NCI-H1417 treated with DMSO at 0.1 percent for 48 hours (cell line): Measurements from ENCODE around the gene UBA7.

ENCODE experiments used
- DNase-seq: peaks from one replicate; lab custom pipeline; 2025; lab: John Stamatoyannopoulos, UW

The UBA7 gene

DNA sequence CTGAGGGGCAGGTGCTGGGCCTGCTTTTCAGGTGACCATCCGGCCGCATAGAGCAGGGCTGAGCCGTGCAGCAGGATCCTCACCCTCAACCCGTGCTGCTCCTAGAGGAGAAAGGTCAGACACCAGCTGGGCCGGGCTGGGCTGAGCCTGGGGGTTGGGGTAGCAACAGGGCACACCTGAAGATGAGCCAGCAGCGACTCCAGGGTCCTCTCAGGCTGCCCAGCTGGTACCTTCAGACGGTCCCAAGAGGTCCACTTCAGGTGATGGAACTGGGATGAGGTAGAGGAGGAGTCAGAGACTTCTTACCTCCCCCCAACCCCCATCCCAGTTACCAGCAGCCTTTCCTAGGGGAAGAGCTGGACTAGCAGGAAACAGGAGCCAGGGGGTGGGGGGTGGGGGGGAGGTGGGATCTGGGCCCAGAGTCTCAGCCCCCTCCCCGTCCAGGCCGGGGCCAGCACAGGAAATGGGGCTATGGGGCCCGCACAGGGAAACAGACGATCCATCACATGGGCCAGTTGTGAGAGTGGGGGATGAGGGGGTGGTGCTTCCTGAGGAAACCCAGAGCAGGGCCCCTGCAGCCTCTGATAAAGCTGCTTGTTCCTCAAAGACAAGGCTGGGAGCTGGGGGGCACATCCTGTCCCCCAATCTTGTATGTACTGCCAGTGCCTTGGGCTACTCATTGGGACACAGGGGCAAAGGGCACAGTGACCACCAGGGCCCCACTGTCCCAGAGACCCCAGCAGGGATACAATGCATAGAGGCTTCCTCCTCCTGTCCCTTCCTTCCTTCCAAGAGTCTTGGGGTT is 7.7 kb downstream of the UBA7 start:
- no peak for DNase-seq

DNA sequence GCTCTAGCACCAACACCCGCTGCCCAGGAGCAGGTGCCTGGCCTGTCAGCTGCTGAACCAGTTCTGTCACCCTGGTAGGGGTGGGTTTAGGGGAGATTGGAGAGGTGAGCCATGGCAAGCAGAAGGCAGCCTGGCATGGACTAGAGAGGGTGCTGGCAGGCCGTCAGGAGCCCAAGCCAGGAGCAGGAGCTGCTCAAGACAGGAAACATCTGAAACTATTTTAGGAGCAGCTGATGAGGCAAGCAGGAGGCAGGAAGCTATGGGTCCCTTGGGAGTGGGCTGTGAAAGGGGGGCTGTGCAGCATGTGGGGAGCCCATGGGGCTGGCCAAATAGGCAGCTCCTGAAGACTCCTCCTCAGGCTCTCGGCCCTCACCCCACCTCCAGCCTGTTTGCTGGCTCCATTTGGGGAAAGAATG is 8.4 kb downstream of the UBA7 start:
- DNase-seq, result no peak

DNA sequence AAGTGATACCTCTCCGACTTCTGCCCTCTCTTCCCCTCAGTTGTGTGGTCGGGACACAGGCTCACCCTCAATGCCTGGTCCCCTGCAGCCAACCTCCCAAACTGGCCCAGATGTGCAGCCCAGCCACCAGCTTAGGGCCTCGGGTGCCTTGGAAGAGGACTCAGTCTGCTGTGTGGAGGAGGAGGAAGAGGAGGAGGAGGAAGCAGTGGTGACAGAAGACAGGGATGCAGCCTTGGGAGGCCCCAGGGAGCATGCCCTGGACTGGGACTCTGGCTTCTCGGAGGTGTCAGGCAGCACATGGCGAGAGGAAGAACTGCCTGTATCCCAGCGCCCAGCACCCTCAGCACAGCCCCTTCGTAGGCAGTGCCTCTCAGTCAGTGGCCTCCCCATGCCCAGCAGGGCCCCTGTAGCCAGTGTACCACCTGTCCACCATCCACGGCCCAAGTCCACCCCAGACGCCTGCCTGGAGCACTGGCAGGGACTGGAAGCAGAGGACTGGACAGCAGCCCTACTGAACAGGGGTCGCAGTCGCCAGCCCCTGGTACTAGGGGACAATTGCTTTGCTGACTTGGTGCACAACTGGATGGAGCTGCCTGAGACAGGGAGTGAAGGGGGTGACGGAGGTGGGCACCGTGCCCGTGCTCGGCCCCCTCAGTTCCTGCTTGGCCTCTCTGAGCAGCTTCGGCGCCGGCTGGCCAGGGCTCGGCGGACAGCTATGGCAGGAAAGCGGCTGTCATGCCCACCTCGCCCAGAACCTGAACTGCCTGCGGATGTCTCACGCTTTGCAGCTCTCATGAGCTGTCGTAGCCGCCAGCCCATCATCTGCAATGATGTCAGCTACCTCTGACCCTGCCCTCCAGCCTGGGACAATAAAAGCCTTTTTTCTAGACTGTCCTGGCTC is 9.4 kb downstream of the UBA7 start:
- DNase-seq, result no peak

DNA sequence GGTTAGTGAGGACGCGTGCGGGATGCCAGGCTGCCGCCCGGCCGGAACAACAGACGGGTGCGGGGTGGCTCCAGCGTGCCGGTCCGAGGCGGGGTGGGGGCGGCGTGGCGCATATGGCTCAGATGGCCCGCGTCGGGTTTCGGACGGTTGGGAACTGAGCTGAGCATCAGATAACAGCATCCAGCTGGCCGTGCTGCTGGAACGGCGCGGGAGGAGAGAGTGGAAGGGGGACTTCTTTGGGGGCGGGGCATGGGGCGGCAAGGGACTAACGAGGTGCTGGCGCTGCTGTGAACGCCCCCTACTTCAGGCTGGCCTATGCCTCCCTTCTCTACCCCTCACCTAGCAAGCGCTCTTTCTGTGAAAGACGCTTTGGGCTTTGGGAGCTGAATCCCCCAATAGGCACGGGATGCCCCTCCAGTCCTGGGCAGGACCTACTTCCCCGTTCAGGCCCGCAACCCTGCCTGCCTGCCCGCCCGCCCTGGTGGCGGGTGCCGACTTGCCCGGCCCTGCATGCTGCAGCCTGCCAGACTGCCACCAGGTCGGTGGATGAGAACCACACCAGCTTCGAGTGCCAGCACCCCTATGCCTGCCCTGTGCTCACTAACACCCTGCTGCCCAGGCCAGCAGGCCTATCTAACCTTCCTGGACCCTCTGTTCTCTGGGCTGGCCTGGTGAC is 10.2 kb downstream of the UBA7 start:
- DNase-seq, result no peak

DNA sequence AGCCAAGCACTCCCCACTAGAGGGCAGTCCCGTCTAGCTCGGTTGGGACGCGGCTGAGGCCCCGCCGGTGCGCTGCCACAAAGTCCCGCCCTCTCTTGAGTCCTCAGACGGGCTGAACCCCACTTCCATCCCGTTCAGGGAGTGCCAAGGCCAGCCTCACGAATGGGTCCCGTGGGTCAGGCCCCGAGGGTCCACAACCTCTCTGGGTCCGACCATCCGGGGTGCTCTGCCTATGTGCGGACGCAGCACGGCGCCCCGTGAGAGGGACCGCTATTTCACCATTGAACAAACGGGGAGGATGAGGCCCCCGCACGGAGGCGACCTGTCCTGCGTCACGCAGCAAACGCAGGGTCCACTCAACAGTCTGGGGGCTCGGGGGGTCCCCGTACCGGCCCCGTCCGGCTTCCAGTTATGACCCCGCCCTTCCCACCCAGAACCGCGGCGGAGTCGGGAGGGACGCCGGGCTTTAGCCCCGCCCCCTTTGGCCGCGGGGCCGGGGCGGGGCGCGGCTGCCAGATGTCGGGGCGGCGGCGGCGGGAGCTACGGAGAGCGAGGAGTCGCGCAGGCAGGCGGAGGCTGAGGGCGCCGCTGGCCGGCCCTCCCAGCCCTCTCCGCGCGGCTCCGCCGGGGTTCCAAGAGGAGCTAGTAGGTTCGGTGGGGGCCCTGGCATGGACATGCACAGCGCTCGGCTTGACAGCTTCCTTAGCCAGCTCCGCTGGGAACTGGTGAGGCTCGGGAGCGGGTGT is 10.9 kb downstream of the UBA7 start, which contains the start of gene INKA1:
INKA1 (plus strand) TSS at position 543 of the 746 bp plus-strand sequence; CDS start at position 675, 132 bp downstream.
- DNase-seq, result no peak

DNA sequence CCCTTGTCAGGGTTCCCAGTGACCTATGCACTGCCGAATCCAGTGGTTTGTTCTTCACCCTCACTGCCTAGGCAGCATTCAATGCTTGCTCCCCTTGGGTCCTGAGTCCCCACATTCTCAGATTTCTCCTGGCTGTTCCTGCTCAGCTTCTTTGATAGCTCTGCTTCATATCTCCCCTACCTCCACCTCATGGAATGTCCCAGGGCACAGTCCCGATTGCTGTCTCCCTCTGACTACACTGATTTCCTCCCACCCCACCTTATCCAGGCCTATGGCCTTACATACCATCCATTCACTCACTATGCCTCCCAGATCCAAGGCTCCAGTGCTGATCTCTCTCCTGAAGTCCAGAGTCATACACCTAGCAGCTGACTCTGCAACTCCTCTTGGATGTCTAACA is 12.6 kb downstream of the UBA7 start:
- DNase-seq, result no peak

DNA sequence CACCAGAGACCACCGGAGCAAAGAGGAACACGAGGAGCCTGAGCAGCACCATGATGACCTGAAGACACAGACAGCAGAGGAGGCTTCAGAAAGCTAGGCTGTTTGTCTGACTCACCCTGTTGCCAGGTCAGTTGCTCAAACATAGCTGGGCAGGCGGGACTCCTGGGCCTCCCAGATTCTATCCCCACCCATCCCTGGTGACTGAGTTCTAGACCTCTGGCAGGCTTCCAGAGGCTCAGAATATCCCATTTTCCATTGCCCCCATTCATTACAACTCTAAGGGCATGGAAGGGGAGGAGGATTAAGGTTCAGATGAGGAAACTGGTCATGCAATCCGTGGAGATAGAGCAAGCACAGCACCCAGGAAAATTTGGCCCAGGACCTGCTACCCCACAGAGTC is 14.0 kb downstream of the UBA7 start, which contains the start of gene CDHR4:
CDHR4 (minus strand) TSS at position 113 of the 400 bp plus-strand sequence; CDS start at position 52, 61 bp downstream.
- no peak for DNase-seq

DNA sequence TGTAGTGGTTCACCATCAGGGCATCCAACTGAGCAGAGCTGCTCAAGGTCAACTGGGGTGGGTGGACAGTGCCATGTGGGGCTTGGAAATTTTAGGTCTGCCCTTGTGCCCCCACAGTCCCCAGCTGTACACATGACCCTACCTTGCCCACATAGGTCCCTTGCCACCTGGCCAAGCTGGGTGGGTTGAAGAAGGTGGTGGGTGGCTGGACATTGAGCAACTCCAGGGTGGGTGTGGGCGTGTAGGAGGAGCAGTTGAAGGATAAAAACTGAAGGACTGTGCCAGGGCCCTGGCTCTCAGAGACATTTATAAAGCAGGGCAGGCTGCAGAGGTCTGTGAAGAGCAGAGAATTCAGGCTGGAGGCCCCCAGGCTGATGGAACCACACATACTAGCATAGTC is 14.6 kb downstream of the UBA7 start:
- DNase-seq, result no peak

DNA sequence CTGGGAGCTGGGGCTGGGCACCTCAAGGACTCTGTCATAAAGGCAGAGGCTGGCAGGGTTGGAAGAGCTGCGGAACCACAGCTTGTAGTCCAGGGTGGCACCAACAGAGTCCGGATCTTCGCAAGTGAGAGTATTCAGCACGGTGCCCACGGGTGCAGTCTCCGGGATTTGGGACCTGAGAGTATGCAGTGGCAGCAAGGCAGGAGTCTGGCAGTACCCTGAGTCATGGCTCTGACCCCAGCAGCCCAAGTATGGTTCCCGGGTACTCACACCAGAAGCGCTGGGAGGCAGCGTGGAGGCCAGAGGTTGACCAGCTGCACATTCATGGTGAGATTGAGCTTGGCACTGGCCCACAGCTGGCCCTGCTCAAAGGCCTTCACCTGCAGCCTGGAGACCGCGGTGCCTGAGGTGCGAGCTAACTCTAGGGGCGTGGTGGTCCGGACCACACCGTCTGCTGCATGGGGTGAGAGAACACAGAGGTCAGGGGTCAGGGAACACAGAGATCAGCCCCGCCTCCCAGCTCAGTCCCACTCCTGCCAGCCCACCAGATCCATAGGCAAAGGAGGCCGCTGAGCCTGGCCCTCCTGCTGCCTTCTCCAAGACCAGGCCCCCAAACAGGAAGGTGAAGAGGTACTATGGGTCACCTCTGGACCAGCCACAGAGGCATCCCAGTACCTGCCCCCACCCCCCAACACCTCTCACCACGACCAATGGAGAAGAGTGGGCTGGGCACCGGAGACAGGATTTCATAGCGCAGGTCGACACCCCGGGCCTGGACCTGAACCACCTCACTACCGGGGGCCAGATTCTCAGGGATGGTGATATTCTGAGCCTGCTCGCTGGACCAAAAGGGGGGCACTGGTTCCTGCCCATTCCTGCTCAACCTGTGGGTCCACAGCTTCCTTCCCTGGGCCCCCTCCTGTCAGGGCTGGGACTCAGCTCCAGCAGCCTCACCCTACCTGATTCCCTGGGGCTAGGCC is 18.5 kb downstream of the UBA7 start:
- DNase-seq, result no peak

DNA sequence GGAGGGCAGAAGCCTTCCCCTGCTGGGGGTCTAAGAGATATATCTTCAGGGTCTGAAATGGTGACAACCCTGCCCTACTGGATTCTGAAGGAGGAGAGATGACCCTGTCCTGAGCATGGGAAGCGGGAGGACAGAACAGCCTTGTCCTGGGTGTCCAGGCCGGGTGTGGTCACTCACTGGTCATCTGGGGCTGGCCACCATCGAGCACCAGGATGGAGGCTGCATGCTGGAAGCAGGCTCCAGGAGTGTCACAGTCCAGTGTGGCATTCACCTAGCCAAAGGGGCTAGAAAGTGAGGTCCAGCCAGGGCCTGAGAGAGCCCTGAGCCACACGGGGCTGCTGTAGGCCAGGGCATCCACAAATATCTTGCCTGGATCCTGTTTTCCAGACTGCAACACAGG is 19.3 kb downstream of the UBA7 start:
- no peak for DNase-seq

DNA sequence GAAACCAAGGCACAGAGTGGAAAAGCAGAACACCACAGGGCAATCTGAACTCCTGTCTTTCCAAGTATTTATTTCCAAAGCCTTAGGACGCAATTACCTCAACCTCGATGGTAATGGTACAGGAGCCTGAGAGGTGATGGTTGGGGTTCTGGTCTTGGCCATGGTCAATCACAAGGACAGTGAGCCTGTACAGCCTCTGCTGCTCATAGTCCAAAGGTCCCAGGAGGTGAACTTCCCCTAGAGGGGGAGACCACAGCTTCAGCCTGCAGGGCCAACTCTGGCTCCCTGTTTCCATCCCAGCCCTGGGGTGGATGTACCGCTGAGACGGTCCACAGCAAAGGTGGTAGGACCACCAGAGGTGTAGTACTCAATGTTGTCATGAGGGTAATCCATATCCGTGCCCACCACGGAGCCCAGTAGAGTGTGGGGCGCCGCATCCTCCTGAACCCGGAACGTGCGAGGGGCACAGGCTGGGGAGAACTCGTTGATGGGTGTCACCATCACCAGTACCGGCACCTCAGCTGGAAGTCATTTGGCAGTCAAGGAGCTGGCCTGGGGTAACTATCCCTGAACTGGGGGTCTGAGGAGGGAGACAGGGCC is 20.2 kb downstream of the UBA7 start:
- DNase-seq, result no peak

DNA sequence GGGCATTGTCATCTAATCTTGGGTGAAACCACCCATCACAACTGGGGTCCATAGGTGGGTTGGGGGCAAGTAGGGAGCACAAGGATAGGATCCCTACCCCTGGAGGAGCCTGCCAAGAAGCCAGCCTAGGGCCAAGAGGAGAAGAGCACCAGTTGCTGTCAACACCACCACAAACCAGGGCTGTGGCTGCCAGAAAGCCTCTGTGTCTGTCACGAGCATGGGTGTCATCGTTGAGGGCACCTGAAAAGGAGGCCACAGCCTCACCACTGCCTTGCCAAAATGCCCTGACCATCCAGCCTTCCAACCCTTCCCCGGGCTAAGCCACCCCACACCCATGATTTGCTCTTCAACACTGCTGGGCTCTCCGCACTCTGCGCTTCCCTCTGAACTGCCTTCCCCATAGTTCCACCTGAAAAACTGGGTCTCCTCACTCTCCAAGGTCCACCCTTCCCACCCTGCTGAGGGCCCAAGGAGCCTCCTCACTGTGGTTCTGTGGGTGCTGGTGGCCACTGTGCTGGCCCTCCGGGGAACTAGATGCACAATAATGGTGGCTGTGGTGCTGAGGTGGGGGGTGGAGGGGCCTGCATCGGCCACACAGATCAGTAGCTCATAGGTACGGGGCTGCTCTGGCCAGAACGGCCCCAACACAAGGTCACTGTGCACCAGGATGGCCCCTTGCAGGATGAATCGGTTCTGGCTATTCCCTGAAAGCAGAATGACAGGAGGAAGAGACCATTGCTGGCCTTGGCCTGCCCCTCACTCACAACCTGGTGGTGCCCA is 21.2 kb downstream of the UBA7 start:
- no peak for DNase-seq

DNA sequence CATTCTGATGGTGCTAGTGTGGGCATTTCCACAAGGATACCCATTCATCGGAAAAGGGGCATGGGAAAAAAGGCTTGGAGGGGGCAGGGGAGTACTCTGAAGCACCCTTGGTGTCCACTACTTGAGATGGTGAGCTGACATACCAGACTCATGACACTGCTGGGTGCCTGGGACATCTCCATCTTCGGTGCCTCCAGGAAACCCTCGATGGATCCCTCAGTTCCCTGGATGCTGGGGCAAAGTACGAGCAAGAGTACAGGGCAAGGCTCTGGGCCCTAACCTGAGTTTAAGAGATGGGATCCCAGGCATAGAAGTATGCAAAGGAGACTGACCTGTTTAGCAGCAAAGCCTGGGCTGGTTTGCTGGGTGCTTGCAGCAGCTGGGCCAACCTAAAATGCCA is 22.2 kb downstream of the UBA7 start:
- DNase-seq, result no peak

DNA sequence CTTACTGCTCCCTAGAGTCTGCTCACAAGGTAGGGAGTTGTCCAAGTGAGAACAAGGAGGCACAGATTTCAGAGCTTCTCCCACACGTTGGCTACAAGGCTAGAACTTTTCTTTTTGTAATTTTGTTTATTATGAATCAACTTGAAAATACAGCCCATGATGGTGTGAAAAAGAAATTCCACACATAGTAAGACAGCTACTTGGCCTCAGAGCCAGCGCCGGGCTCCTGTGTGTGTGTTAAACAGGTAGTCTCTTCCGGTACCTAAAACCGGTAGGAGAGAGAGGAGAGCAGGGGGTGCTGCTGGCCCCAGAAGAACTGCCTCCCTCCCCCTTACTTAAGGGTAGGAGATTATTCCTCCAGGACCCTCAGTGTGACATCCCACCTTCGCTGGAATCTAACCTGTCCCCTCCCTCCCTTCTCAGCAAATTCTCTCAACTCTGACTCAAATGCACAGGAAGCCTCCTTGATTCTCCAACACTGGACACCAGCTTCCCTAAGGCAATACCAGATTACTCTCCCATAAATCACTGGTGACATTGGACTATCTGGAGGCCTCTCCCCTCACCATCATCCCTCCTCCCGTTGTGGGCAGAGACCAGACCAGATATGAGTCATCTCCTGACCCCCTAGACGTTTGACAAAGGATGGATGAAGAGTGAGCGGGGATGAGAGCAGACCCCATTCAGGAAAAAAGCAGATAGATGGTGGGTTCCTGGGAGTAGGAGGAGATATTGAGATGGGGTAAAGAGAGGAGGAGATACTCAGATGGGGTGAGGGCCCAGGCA is 22.9 kb downstream of the UBA7 start:
- no peak for DNase-seq

DNA sequence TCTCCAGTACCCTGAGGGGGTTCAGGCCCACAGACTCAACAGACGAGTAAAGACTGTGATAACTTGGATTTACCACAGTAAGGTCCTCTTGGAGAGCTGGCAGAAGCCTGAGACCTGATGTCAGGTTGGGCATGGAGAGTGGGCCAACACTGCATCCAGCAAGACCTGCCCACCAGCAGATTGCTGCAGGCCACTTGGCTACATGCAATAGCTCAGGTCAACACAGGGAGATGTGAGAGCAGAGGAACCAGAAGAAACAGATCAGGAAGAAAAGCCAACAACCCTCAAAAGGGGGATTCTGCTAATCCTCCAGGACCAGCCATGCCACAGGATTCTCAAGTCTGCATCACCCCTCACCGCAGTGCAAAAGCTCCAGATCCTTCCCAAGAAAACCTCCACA is 25.7 kb downstream of the UBA7 start:
- no peak for DNase-seq

DNA sequence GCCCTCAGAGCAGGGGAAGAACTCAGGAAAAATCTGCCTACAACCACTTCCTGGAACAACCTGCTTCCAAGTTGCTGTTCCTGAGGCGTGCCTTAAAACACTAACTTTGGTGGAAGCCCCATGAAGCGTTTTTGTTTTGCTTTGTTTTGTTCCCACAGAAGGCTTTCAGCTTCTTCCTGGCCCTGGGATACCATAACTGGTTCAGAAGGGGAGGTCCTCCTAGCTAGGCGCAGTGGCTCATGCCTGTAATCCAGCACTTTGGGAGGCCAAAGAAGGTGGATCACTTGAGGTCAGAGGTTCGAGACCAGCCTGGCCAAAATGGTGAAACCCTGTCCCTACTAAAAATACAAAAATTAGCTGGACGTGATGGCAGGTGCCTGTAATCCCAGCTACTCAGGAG is 26.2 kb downstream of the UBA7 start:
- no peak for DNase-seq

DNA sequence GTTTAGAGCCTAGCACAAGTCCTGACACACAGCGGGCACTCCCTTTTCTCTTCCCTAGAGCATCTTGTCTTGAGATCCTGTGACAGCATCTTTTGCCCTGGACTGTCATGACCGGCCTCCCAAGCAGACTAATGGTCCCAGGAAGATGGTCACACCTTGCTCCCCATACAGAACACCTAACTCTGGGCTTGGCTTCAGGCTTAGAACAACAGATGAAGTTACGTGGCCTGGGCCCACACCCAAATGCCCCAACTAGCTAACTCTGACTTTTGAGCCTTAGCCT is 26.6 kb downstream of the UBA7 start:
- DNase-seq, result no peak

DNA sequence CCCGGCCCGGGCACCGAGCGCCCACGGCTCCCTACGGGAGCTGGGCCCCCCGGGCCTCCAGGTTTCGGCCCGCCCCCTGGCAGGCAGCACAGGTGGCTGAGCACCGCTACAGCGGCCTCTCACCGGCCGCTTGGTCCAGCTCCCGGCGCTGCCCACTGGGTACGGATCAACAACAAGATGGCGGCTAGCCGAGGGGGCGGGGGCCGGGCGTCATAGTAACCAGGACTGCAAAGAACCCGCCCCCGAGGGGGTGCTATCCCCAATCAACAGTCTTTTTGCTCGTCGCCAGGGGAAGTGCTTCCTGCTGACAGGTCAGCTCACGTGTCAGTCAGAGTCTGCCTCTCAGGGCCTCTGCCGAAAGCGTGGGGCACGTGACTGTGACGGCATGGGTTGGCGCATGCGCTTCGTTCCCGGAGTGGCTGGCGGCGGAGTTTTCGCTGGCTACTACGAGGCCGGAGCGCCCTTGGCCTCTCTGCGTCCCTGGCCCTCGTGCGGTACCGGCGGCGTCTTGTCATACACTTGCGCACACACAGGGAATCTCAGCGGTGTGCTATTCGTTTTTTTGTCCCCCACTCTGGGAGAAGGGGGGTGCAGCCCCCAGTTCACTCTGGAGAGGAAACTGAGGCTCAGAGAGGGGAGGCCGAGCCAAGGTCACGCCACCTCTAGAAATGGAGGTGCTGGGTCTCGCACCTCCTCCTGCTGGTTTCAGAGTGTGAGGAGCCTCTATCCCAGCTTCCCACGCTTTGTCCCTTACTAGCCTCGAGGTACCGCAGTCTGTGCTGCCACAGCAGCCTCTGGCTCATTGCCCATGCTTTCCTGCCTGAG is 27.2 kb downstream of the UBA7 start, which contains the start of gene IP6K1:
IP6K1 (minus strand) TSS at position 186 of the 825 bp plus-strand sequence. CDS start 38,502 bp downstream, outside the sequence.
- peak; percentile 85 for DNase-seq
